Mesothelial cell of epicardium (in vitro differentiated cells): ENCODE results near the gene AGBL4. TPM values are rescaled to one million over a fixed set of nuclear protein-coding genes. Genes with fewer than 3 reads are reported as not detected.

Source experiments
- DNase-seq, 2 experiments: peaks; one replicate each; pipeline ENCODE4 v3.0.0; 2021; ENCODE audit warnings: low spot score in 2 of 2; ENCODE audit not compliant: unreplicated experiment in 2 of 2
- H3K27ac Mint-ChIP-seq: 2 replicates; pipeline ENCODE4 v1.8.0; 2021; ENCODE audit warnings: mixed read lengths
- H3K27me3 Mint-ChIP-seq: 2 replicates; pipeline ENCODE4 v1.8.0; 2021; ENCODE audit warnings: low read depth, mixed read lengths
- H3K36me3 Mint-ChIP-seq: 2 replicates; pipeline ENCODE4 v1.8.0; 2021; ENCODE audit warnings: mixed read lengths
- H3K4me1 Mint-ChIP-seq: 2 replicates; pipeline ENCODE4 v1.8.0; 2021; ENCODE audit warnings: mixed read lengths
- H3K4me3 Mint-ChIP-seq: 2 replicates; pipeline ENCODE4 v1.8.0; 2021; ENCODE audit warnings: mild to moderate bottlenecking, moderate library complexity, mixed read lengths
- H3K9me3 Mint-ChIP-seq: 2 replicates; pipeline ENCODE4 v1.8.0; 2021; ENCODE audit warnings: mixed read lengths
- total RNA-seq: library from RNA; stranded (reverse); gene quantifications from 3 replicates; pipeline ENCODE4 v1.2.1, GENCODE V29; 2021
- TF ChIP-seq, protein P1 (sequence below): fragments of 200-600 bp; sonication (generic); IDR thresholded peaks from one replicate; pipeline ENCODE4 v1.5.0; 2021; ENCODE audit warnings: antibody characterized with exemption; ENCODE audit not compliant: unreplicated experiment

The AGBL4 gene
- total RNA-seq, 1 donor from 2014 or later = 0.42 TPM

DNA sequence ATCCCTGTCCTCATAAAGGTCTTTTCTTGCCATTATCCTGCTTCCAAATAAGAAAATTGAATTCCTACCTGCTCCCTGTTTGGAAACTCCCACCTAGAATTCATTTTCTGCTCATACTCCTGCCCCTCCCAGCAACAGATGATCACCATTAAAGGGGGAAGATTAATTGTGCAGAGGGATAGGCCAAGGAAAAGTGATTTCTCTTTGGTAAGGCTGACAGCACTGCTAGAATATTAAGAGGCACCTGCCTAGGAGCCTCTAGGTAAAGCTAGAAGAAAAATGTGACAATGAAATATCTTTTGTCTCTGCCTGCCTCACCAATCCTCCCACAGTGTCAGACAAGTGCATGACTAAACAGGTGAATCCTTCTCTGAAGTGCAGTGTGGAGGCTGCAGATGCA is 1474.8 kb downstream of the AGBL4 start:
- Mint-ChIP-seq H3K27ac (no peak overlapping the region), H3K27me3 (peaks cover 58% of the 10 kb centered on the region), H3K9me3 (no peaks in the 10 kb centered on the region), H3K4me3 (no peak overlapping the region), H3K36me3 (no peaks in the 10 kb centered on the region), H3K4me1 (no peaks in the 10 kb centered on the region)
- TF ChIP-seq, protein P1, sequence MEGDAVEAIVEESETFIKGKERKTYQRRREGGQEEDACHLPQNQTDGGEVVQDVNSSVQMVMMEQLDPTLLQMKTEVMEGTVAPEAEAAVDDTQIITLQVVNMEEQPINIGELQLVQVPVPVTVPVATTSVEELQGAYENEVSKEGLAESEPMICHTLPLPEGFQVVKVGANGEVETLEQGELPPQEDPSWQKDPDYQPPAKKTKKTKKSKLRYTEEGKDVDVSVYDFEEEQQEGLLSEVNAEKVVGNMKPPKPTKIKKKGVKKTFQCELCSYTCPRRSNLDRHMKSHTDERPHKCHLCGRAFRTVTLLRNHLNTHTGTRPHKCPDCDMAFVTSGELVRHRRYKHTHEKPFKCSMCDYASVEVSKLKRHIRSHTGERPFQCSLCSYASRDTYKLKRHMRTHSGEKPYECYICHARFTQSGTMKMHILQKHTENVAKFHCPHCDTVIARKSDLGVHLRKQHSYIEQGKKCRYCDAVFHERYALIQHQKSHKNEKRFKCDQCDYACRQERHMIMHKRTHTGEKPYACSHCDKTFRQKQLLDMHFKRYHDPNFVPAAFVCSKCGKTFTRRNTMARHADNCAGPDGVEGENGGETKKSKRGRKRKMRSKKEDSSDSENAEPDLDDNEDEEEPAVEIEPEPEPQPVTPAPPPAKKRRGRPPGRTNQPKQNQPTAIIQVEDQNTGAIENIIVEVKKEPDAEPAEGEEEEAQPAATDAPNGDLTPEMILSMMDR = no peak
- DNase-seq = no peak

- no peak for DNase-seq
- Mint-ChIP-seq H3K36me3 (no peaks in the 10 kb centered on the region), H3K4me3 (no peak overlapping the region), H3K9me3 (no peaks in the 10 kb centered on the region), H3K27ac (no peak overlapping the region), H3K4me1 (no peaks in the 10 kb centered on the region), H3K27me3 (peaks cover 68% of the 10 kb centered on the region)
- TF ChIP-seq, protein P1 = no peak
Measured at GRCh38 chr1:48547561-48548220, 1476.1 kb downstream of the AGBL4 start.

GRCh38 chr1:48543854-48544253 is 1479.9 kb downstream of the AGBL4 start:
- Mint-ChIP-seq H3K4me3 (no peak overlapping the region), H3K36me3 (no peaks in the 10 kb centered on the region), H3K27me3 (peaks cover 68% of the 10 kb centered on the region), H3K4me1 (no peaks in the 10 kb centered on the region), H3K9me3 (no peaks in the 10 kb centered on the region), H3K27ac (no peak overlapping the region)
- no peak for DNase-seq
- TF ChIP-seq, protein P1 = no peak

- Mint-ChIP-seq H3K27ac (no peak overlapping the region), H3K9me3 (no peaks in the 10 kb centered on the region), H3K4me1 (no peaks in the 10 kb centered on the region), H3K36me3 (no peaks in the 10 kb centered on the region), H3K27me3 (peaks cover 72% of the 10 kb centered on the region), H3K4me3 (no peak overlapping the region)
- no peak for DNase-seq
- TF ChIP-seq, protein P1 = no peak
Measured at GRCh38 chr1:48540587-48540986, 1483.2 kb downstream of the AGBL4 start.

- no peak for DNase-seq
- Mint-ChIP-seq H3K4me3 (no peak overlapping the region), H3K27me3 (peaks cover 72% of the 10 kb centered on the region), H3K4me1 (no peaks in the 10 kb centered on the region), H3K27ac (no peak overlapping the region), H3K9me3 (no peaks in the 10 kb centered on the region), H3K36me3 (no peaks in the 10 kb centered on the region)
- TF ChIP-seq, protein P1 = no peak
Measured at GRCh38 chr1:48536477-48536876, 1487.3 kb downstream of the AGBL4 start.
